Mesothelial cell of epicardium (in vitro differentiated cells): ENCODE results near the gene MCM5. TPM values are rescaled to one million over a fixed set of nuclear protein-coding genes. Genes with fewer than 3 reads are reported as not detected.

Experiments used
- DNase-seq, 2 experiments: peaks; one replicate each; pipeline ENCODE4 v3.0.0; 2021; ENCODE audit warnings: low spot score in 2 of 2; ENCODE audit not compliant: unreplicated experiment in 2 of 2
- H3K27ac Mint-ChIP-seq: 2 replicates; pipeline ENCODE4 v1.8.0; 2021; ENCODE audit warnings: mixed read lengths
- H3K27me3 Mint-ChIP-seq: 2 replicates; pipeline ENCODE4 v1.8.0; 2021; ENCODE audit warnings: low read depth, mixed read lengths
- H3K36me3 Mint-ChIP-seq: 2 replicates; pipeline ENCODE4 v1.8.0; 2021; ENCODE audit warnings: mixed read lengths
- H3K4me1 Mint-ChIP-seq: 2 replicates; pipeline ENCODE4 v1.8.0; 2021; ENCODE audit warnings: mixed read lengths
- H3K4me3 Mint-ChIP-seq: 2 replicates; pipeline ENCODE4 v1.8.0; 2021; ENCODE audit warnings: mild to moderate bottlenecking, moderate library complexity, mixed read lengths
- H3K9me3 Mint-ChIP-seq: 2 replicates; pipeline ENCODE4 v1.8.0; 2021; ENCODE audit warnings: mixed read lengths
- CTCF ChIP-seq: fragments of 200-600 bp; sonication (generic); IDR thresholded peaks from one replicate; pipeline ENCODE4 v1.5.0; 2021; ENCODE audit warnings: antibody characterized with exemption; ENCODE audit not compliant: unreplicated experiment
- total RNA-seq: library from RNA; stranded (reverse); gene quantifications from 3 replicates; pipeline ENCODE4 v1.2.1, GENCODE V29; 2021

MCM5 gene
- total RNA-seq, 1 donor from 2014 or later, result 59.7 TPM

GRCh38 chr22:35431483-35432227, 31.7 kb downstream of the MCM5 start:
- Mint-ChIP-seq H3K4me1 (peaks cover 5% of the 10 kb centered on the region), H3K36me3 (peaks cover 24% of the 10 kb centered on the region), H3K4me3 (no peak overlapping the region), H3K27me3 (no peaks in the 10 kb centered on the region), H3K27ac (peak overlapping the region; percentile 56), H3K9me3 (peaks cover 5% of the 10 kb centered on the region)
- DNase-seq, result no peak
- TF ChIP-seq CTCF, result no peak

- Mint-ChIP-seq H3K36me3 (peaks cover 24% of the 10 kb centered on the region), H3K27me3 (no peaks in the 10 kb centered on the region), H3K27ac (no peak overlapping the region), H3K4me3 (no peak overlapping the region), H3K9me3 (peaks cover 5% of the 10 kb centered on the region), H3K4me1 (peaks cover 2% of the 10 kb centered on the region)
- no peak for TF ChIP-seq CTCF
- no peak for DNase-seq
These were observed 32.4 kb downstream of the MCM5 start for GRCh38 chr22:35432228-35432905.

DNA sequence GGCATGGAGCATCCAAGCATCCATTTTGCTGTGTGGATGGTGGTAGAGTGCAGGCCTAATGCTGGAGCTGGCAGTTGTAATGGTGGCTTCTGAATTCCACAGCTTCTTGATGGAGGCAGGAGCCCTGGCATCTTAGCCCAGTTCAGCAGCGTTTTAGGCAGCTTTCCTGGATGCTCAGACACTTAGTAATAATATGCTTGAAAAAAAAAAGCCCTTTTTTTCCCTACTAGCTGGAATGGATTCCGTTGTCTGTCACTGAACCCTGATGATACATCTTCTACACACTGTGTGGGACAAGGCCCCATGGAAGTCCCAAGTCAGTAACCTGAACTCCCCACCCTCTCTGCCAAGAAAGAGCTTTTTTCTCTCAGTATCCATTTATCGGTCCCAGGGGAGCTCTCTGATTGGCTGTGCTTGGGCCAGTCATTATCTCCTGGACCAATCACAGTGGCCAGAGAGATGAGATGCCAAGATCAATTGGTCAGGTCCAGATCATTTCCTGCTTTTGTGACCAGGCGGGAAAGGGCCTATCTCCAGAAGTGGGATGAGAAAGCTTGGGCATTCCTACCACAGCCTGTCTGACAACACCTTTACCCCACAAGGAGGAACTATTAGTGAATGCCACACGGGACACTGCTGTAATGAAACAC, 34.2 kb downstream of the MCM5 start:
- peaks cover 24% of the 10 kb centered on the region for H3K36me3 Mint-ChIP-seq
- peaks cover 2% of the 10 kb centered on the region for H3K4me1 Mint-ChIP-seq
- no peak for TF ChIP-seq CTCF
- no peak for DNase-seq
- H3K9me3 Mint-ChIP-seq, result peaks cover 5% of the 10 kb centered on the region
- no peak overlapping the region for H3K4me3 Mint-ChIP-seq
- H3K27me3 Mint-ChIP-seq, result no peaks in the 10 kb centered on the region
- H3K27ac Mint-ChIP-seq, result no peak overlapping the region

DNA sequence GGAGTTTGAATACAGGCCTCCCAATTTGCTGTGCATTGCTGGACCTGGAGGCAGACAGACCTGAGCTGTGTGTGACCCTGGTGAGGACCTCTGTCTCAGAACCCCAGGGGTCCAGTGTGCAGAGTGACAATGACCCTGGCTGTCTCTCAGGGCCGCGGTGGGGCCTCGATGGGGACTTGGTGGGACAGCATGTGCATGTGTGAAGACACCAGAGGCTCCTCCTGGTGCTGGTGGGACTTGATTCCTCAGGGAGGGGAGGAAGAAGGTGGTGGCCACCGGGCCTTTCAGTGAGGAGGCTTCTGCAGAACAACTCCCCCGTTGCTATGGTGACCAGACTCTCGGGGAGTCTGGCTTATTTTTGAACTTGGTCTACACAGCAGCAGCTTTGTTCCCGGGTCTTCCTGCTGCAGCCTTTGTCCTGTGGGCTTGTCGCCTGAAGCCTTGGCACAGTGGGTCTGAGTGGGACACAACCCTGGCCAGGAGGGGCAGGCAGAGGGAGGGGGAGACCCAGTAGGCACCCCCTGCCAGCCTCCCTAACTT, 35.3 kb downstream of the MCM5 start:
- peaks cover 24% of the 10 kb centered on the region for H3K36me3 Mint-ChIP-seq
- no peak for TF ChIP-seq CTCF
- H3K27me3 Mint-ChIP-seq, result no peaks in the 10 kb centered on the region
- H3K4me1 Mint-ChIP-seq, result peaks cover 2% of the 10 kb centered on the region
- peaks cover 5% of the 10 kb centered on the region for H3K9me3 Mint-ChIP-seq
- no peak for DNase-seq
- no peak overlapping the region for H3K27ac Mint-ChIP-seq
- H3K4me3 Mint-ChIP-seq, result no peak overlapping the region

GRCh38 chr22:35436421-35436820, 36.5 kb downstream of the MCM5 start:
- Mint-ChIP-seq H3K27ac (no peak overlapping the region), H3K4me3 (no peak overlapping the region), H3K4me1 (no peaks in the 10 kb centered on the region), H3K27me3 (no peaks in the 10 kb centered on the region), H3K9me3 (peaks cover 5% of the 10 kb centered on the region), H3K36me3 (peaks cover 24% of the 10 kb centered on the region)
- no peak for DNase-seq
- no peak for TF ChIP-seq CTCF
